ENCODE results near the gene GPAT2.
"Not testable (repeated sequence)": the region's sequence is repeated elsewhere in the genome, so short reads cannot be mapped to it uniquely, and the experiment has no call there.

GPAT2 gene

GRCh38 chr2:96072746-96073145 is 38.0 kb upstream of the GPAT2 start:
- no peak overlapping the region for H2AFZ ChIP-seq (ENCODE audit: low read depth)
- no peak overlapping the region for H3K9ac ChIP-seq
- TF ChIP-seq, protein P1, sequence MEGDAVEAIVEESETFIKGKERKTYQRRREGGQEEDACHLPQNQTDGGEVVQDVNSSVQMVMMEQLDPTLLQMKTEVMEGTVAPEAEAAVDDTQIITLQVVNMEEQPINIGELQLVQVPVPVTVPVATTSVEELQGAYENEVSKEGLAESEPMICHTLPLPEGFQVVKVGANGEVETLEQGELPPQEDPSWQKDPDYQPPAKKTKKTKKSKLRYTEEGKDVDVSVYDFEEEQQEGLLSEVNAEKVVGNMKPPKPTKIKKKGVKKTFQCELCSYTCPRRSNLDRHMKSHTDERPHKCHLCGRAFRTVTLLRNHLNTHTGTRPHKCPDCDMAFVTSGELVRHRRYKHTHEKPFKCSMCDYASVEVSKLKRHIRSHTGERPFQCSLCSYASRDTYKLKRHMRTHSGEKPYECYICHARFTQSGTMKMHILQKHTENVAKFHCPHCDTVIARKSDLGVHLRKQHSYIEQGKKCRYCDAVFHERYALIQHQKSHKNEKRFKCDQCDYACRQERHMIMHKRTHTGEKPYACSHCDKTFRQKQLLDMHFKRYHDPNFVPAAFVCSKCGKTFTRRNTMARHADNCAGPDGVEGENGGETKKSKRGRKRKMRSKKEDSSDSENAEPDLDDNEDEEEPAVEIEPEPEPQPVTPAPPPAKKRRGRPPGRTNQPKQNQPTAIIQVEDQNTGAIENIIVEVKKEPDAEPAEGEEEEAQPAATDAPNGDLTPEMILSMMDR (conservative IDR thresholded peaks at IDR 0.05; ENCODE audit: low read depth, low read length): no peak
- H4K20me1 ChIP-seq (ENCODE audit: insufficient read depth): no peaks in the 10 kb centered on the region
- no peaks in the 10 kb centered on the region for H3K4me1 ChIP-seq (ENCODE audit: low read depth, poor library complexity, severe bottlenecking)
- H3K4me3 ChIP-seq (IDR thresholded peaks at IDR 0.05; ENCODE audit: insufficient read depth, low read depth, low read length): no peak overlapping the region
- H3K27me3 ChIP-seq (ENCODE audit: insufficient read depth, low read depth): no peaks in the 10 kb centered on the region
- no peak overlapping the region for H3K27ac ChIP-seq
- H3K36me3 ChIP-seq (ENCODE audit: insufficient read depth): no peaks in the 10 kb centered on the region
- no peak overlapping the region for H3K4me2 ChIP-seq
- H3K79me2 ChIP-seq (ENCODE audit: insufficient read depth, low read depth): no peaks in the 10 kb centered on the region

DNA sequence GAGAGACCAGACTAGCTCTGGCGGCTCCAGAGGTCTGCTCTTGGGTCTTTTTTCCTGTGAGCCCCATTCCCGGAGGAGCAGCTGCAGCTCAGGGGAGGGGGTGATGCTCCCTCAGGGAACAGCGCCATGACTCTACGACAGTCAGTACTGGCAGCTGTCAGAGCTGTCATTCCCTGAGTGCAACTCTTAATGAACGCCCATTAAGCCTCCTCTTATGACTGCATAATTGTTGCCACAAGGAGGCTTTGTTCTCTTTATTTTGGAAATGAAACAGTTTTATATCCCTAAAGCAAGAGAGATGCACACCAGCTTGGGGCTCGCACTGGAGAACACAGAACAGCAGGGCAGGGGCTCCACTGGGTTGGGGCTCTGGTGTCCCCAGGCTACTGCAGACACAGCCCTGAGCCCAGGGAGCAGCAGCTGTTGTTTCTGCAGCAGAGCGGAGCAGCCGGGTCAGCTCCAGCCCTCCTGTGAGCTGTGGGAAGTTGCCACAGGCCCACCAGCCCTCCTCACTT is 37.3 kb upstream of the GPAT2 start:
- H3K4me1 ChIP-seq (ENCODE audit: low read depth, poor library complexity, severe bottlenecking); H3K27ac ChIP-seq; H3K4me2 ChIP-seq; H3K36me3 ChIP-seq (ENCODE audit: insufficient read depth); H3K9ac ChIP-seq; H4K20me1 ChIP-seq (ENCODE audit: insufficient read depth); H3K4me3 ChIP-seq (IDR thresholded peaks at IDR 0.05; ENCODE audit: insufficient read depth, low read depth, low read length); H2AFZ ChIP-seq (ENCODE audit: low read depth); H3K27me3 ChIP-seq (ENCODE audit: insufficient read depth, low read depth); H3K79me2 ChIP-seq (ENCODE audit: insufficient read depth, low read depth): not testable (repeated sequence)

GRCh38 chr2:96071087-96071976 is 36.6 kb upstream of the GPAT2 start:
- H3K9ac ChIP-seq; H2AFZ ChIP-seq (ENCODE audit: low read depth); H3K36me3 ChIP-seq (ENCODE audit: insufficient read depth); H3K27me3 ChIP-seq (ENCODE audit: insufficient read depth, low read depth); H3K4me1 ChIP-seq (ENCODE audit: low read depth, poor library complexity, severe bottlenecking); H3K4me3 ChIP-seq (IDR thresholded peaks at IDR 0.05; ENCODE audit: insufficient read depth, low read depth, low read length); H3K79me2 ChIP-seq (ENCODE audit: insufficient read depth, low read depth); H3K27ac ChIP-seq; H3K4me2 ChIP-seq; H4K20me1 ChIP-seq (ENCODE audit: insufficient read depth): not testable (repeated sequence)

DNA sequence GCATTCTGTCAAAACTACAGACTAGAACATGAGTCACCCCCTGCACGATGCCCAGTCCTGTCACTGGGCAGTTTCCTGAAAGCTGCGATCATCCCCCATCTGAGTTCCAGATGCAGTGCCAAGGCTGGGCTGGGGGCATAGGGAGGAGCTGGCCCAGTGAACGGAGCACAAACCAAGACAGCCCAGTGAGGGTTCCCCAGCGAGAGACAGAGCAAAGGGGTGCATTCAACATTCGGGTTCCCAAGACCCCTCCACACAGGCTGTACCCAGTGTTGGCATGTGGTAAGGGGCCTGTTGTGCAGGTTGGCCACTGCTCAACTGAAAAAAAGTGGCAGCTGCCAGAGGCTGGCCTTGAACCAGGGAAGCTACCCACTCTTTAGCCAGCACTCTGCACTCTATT is 35.6 kb upstream of the GPAT2 start:
- not testable (repeated sequence) for H3K4me2 ChIP-seq; H3K27ac ChIP-seq; H3K4me3 ChIP-seq (IDR thresholded peaks at IDR 0.05; ENCODE audit: insufficient read depth, low read depth, low read length); H3K27me3 ChIP-seq (ENCODE audit: insufficient read depth, low read depth); H2AFZ ChIP-seq (ENCODE audit: low read depth); H3K9ac ChIP-seq; H3K4me1 ChIP-seq (ENCODE audit: low read depth, poor library complexity, severe bottlenecking); H3K79me2 ChIP-seq (ENCODE audit: insufficient read depth, low read depth); H4K20me1 ChIP-seq (ENCODE audit: insufficient read depth); H3K36me3 ChIP-seq (ENCODE audit: insufficient read depth)

GRCh38 chr2:96069878-96070277 is 35.2 kb upstream of the GPAT2 start:
- H3K9ac ChIP-seq; H3K4me3 ChIP-seq (IDR thresholded peaks at IDR 0.05; ENCODE audit: insufficient read depth, low read depth, low read length); H2AFZ ChIP-seq (ENCODE audit: low read depth); H3K36me3 ChIP-seq (ENCODE audit: insufficient read depth); H3K4me1 ChIP-seq (ENCODE audit: low read depth, poor library complexity, severe bottlenecking); H4K20me1 ChIP-seq (ENCODE audit: insufficient read depth); H3K79me2 ChIP-seq (ENCODE audit: insufficient read depth, low read depth); H3K27ac ChIP-seq; H3K27me3 ChIP-seq (ENCODE audit: insufficient read depth, low read depth); H3K4me2 ChIP-seq: not testable (repeated sequence)

DNA sequence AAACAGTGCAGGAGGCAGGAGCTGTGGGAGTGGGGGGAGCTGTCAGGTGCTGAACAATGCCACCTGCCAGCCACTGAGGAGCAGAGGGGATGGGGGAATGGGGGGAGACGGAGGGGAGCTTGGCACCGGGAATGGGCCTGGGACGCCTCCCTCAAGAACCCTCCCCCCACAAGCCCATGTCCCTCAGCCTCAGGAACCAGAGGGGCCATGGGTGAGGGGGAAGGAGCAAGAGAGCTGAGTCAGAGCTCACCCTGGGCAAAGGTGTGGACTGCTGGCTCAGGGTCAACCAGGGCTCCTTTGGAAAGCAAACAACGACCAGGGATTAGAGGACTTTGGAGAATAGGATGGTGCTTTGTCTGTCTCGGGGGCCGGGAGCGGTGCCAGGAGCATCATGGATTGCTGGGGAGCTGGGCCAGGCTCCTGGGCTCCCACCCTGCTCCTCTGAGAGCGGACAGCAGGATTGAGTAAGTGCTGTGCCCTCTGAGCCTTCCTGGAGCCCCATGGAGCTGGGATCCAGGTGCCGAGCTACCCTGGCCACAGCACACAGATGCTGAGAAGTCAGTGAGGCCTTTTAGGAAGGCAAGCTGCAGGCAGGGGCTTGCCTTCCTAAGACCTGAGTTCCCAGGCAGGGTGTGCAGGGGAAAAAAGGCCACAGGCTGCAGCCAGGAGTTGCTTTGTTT is 33.3 kb upstream of the GPAT2 start:
- not testable (repeated sequence) for H3K27ac ChIP-seq; H4K20me1 ChIP-seq (ENCODE audit: insufficient read depth); H3K27me3 ChIP-seq (ENCODE audit: insufficient read depth, low read depth); H3K4me3 ChIP-seq (IDR thresholded peaks at IDR 0.05; ENCODE audit: insufficient read depth, low read depth, low read length); H3K9ac ChIP-seq; H3K36me3 ChIP-seq (ENCODE audit: insufficient read depth); H2AFZ ChIP-seq (ENCODE audit: low read depth); H3K4me1 ChIP-seq (ENCODE audit: low read depth, poor library complexity, severe bottlenecking); H3K79me2 ChIP-seq (ENCODE audit: insufficient read depth, low read depth); H3K4me2 ChIP-seq

GRCh38 chr2:96067098-96067660 is 32.5 kb upstream of the GPAT2 start:
- not testable (repeated sequence) for H3K4me1 ChIP-seq (ENCODE audit: low read depth, poor library complexity, severe bottlenecking); H2AFZ ChIP-seq (ENCODE audit: low read depth); H3K4me3 ChIP-seq (IDR thresholded peaks at IDR 0.05; ENCODE audit: insufficient read depth, low read depth, low read length); H3K27me3 ChIP-seq (ENCODE audit: insufficient read depth, low read depth); H3K27ac ChIP-seq; H3K36me3 ChIP-seq (ENCODE audit: insufficient read depth); H3K9ac ChIP-seq; H3K4me2 ChIP-seq; H4K20me1 ChIP-seq (ENCODE audit: insufficient read depth); H3K79me2 ChIP-seq (ENCODE audit: insufficient read depth, low read depth)

DNA sequence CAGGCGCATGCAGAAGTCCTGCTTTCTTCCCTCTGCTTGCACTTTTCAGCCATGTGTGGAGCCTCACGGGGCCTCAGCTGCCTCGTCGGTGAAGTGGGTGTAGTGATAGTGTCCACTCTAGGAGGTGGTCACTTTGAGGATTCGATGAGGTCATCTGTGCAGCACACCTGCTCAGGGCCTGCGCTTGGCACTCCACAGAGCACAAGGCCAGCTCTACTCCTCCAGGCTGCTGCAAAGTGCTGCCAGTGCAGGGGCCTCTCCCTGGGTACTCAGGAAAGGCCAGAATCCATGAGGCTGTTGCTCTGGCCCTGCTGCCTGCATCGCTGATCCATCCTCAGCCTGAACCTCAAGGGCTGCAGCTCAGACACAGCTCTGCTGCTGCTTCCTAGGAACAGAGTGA is 31.8 kb upstream of the GPAT2 start:
- H3K27me3 ChIP-seq (ENCODE audit: insufficient read depth, low read depth); H3K79me2 ChIP-seq (ENCODE audit: insufficient read depth, low read depth); H3K4me1 ChIP-seq (ENCODE audit: low read depth, poor library complexity, severe bottlenecking); H3K9ac ChIP-seq; H2AFZ ChIP-seq (ENCODE audit: low read depth); H3K4me3 ChIP-seq (IDR thresholded peaks at IDR 0.05; ENCODE audit: insufficient read depth, low read depth, low read length); H4K20me1 ChIP-seq (ENCODE audit: insufficient read depth); H3K27ac ChIP-seq; H3K36me3 ChIP-seq (ENCODE audit: insufficient read depth); H3K4me2 ChIP-seq: not testable (repeated sequence)

DNA sequence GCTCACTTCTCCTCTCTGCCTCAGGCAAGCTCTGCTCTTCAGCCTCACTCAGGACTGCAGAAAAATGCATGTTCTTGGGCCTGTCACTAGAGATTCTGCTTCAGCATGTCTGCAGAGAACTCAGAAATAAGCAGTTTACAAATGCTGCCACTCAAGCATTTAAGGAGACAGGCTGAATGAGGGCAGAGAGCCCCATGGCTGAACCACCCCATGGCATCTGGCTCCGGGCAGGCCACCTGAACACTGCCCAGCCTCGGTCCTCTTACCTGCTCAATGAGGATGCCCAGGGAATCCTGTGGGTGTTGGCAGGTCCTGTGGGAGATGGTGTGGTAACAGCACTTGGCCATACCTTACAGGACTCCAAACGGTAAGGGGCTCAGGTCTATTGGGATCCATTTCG is 31.2 kb upstream of the GPAT2 start:
- H2AFZ ChIP-seq (ENCODE audit: low read depth); H3K4me2 ChIP-seq; H3K4me3 ChIP-seq (IDR thresholded peaks at IDR 0.05; ENCODE audit: insufficient read depth, low read depth, low read length); H3K27me3 ChIP-seq (ENCODE audit: insufficient read depth, low read depth); H3K27ac ChIP-seq; H3K9ac ChIP-seq; H3K4me1 ChIP-seq (ENCODE audit: low read depth, poor library complexity, severe bottlenecking); H3K36me3 ChIP-seq (ENCODE audit: insufficient read depth); H4K20me1 ChIP-seq (ENCODE audit: insufficient read depth); H3K79me2 ChIP-seq (ENCODE audit: insufficient read depth, low read depth): not testable (repeated sequence)
